Measurements from ENCODE around the gene PASD1. TPM values are rescaled to one million over a fixed set of nuclear protein-coding genes. Genes with fewer than 3 reads are reported as not detected.
"Not testable (repeated sequence)": the region's sequence is repeated elsewhere in the genome, so short reads cannot be mapped to it uniquely, and the experiment has no call there.

PASD1 gene
- 63.8 and 65.8 TPM in 2 replicates for total RNA-seq (2014; rRNA removed; shearing (Covaris generic))
- 53.6 and 62.2 TPM in 2 replicates for polyA plus RNA-seq (2015; cell fraction: cytosol; rRNA removed)
- 46.2 and 47.5 TPM in 2 replicates for polyA plus RNA-seq (2015; cell fraction: nucleus; rRNA removed)

- peak; percentile 75 for DNase-seq (ENCODE audit: low read depth)
Measured at GRCh38 chrX:151563449-151563848, at the start of gene PASD1. PASD1 (plus strand) TSS chrX:151563675; CDS start chrX:151601554, 37,879 bp downstream.

- DNase-seq (ENCODE audit: low read depth): peak; percentile 13
Measured at GRCh38 chrX:151515237-151515636, 48.2 kb upstream of the PASD1 start.

- no peak for DNase-seq (ENCODE audit: low read depth)
Measured at GRCh38 chrX:151516538-151517187, 46.8 kb upstream of the PASD1 start.

- no peak for DNase-seq (ENCODE audit: low read depth)
Measured at GRCh38 chrX:151517421-151517820, 46.1 kb upstream of the PASD1 start.

- DNase-seq (ENCODE audit: low read depth): no peak
Measured at GRCh38 chrX:151523351-151523750, 40.1 kb upstream of the PASD1 start.

GRCh38 chrX:151536571-151536970 lies 26.9 kb upstream of the PASD1 start:
- no peak for DNase-seq (ENCODE audit: low read depth)

GRCh38 chrX:151537572-151537971 lies 25.9 kb upstream of the PASD1 start:
- DNase-seq (ENCODE audit: low read depth): no peak

GRCh38 chrX:151538190-151539122 lies 25.0 kb upstream of the PASD1 start:
- DNase-seq (ENCODE audit: low read depth): peak; percentile 39

GRCh38 chrX:151543706-151544105 lies 19.8 kb upstream of the PASD1 start:
- DNase-seq (ENCODE audit: low read depth): peak; percentile 50

- not testable (repeated sequence) for DNase-seq (ENCODE audit: low read depth)
Measured at GRCh38 chrX:151546226-151546625, 17.2 kb upstream of the PASD1 start.

GRCh38 chrX:151551176-151551575 lies 12.3 kb upstream of the PASD1 start:
- DNase-seq (ENCODE audit: low read depth): not testable (repeated sequence)

- peak; percentile 83 for DNase-seq (ENCODE audit: low read depth)
Measured at GRCh38 chrX:151552743-151553142, 10.7 kb upstream of the PASD1 start.

- not testable (repeated sequence) for DNase-seq (ENCODE audit: low read depth)
Measured at GRCh38 chrX:151555301-151555700, 8.2 kb upstream of the PASD1 start.

- DNase-seq (ENCODE audit: low read depth): not testable (repeated sequence)
Measured at GRCh38 chrX:151562485-151562884, 990 bp upstream of the PASD1 start.

GRCh38 chrX:151563003-151563402 lies 472 bp upstream of the PASD1 start:
- not testable (repeated sequence) for DNase-seq (ENCODE audit: low read depth)

- no peak for DNase-seq (ENCODE audit: low read depth)
Measured at GRCh38 chrX:151564035-151564434, 560 bp downstream of the PASD1 start.

GRCh38 chrX:151566872-151567271 lies 3.4 kb downstream of the PASD1 start:
- DNase-seq (ENCODE audit: low read depth): not testable (repeated sequence)

GRCh38 chrX:151570561-151570960 lies 7.1 kb downstream of the PASD1 start:
- no peak for DNase-seq (ENCODE audit: low read depth)

GRCh38 chrX:151593384-151593783 lies 29.9 kb downstream of the PASD1 start:
- DNase-seq (ENCODE audit: low read depth): not testable (repeated sequence)

- DNase-seq (ENCODE audit: low read depth): peak; percentile 69
Measured at GRCh38 chrX:151596282-151596681, 32.8 kb downstream of the PASD1 start.

GRCh38 chrX:151604931-151605330 lies 41.5 kb downstream of the PASD1 start:
- DNase-seq (ENCODE audit: low read depth): no peak

- DNase-seq (ENCODE audit: low read depth): no peak
Measured at GRCh38 chrX:151609222-151609621, 45.7 kb downstream of the PASD1 start.

Data from HT1080 (cell line).